Neural progenitor cell (in vitro differentiated cells): ENCODE measurements around the gene MAN1A1. TPM values are rescaled to one million over a fixed set of nuclear protein-coding genes. Genes with fewer than 3 reads are reported as not detected.

ENCODE experiments used
- DNase-seq: peaks from one replicate; pipeline ENCODE4 v3.0.0-alpha.2; 2016; ENCODE audit warnings: low spot score
- H2AFZ ChIP-seq: fragments of 200-600 bp; sonication (generic); replicated peaks from 2 replicates; pipeline ENCODE4 v1.6.1; 2016; ENCODE audit warnings: antibody characterized with exemption
- H3F3A ChIP-seq: fragments of 200-600 bp; sonication (generic); 2 replicates; pipeline ENCODE4 v1.6.1; 2016; ENCODE audit warnings: antibody characterized with exemption, low read depth
- H3K27ac ChIP-seq: fragments of 200-600 bp; sonication (generic); 2 replicates; pipeline ENCODE4 v1.5.1; 2016; ENCODE audit warnings: mild to moderate bottlenecking
- H3K27me3 ChIP-seq: fragments of 200-600 bp; sonication (generic); 2 replicates; pipeline ENCODE4 v1.6.1; 2016; ENCODE audit warnings: mild to moderate bottlenecking, moderate library complexity
- H3K36me3 ChIP-seq: fragments of 200-600 bp; sonication (generic); 2 replicates; pipeline ENCODE4 v1.5.1; 2016
- H3K4me1 ChIP-seq: fragments of 200-600 bp; sonication (generic); 2 replicates; pipeline ENCODE4 v1.6.1; 2016; ENCODE audit warnings: mixed run types
- H3K4me2 ChIP-seq: fragments of 200-600 bp; sonication (generic); 2 replicates; pipeline ENCODE4 v1.6.1; 2016
- H3K4me3 ChIP-seq: fragments of 200-600 bp; sonication (generic); 2 replicates; pipeline ENCODE4 v1.5.1; 2016
- H3K79me2 ChIP-seq: fragments of 200-600 bp; sonication (generic); 2 replicates; pipeline ENCODE4 v1.6.1; 2016; ENCODE audit warnings: low read depth
- H3K9ac ChIP-seq: fragments of 200-600 bp; sonication (generic); 2 replicates; pipeline ENCODE4 v1.6.1; 2016
- H3K9me3 ChIP-seq: fragments of 200-600 bp; sonication (generic); 2 replicates; pipeline ENCODE4 v1.5.1; 2016; ENCODE audit warnings: low read depth
- H4K20me1 ChIP-seq: fragments of 200-600 bp; sonication (generic); 2 replicates; pipeline ENCODE4 v1.6.1; 2016; ENCODE audit warnings: low read depth
- H3K27ac Mint-ChIP-seq: 3 replicates; pipeline ENCODE4 v1.8.0; 2021; ENCODE audit warnings: mixed read lengths
- H3K27me3 Mint-ChIP-seq: 2 replicates; pipeline ENCODE4 v1.8.0; 2022; ENCODE audit warnings: low read depth, mild to moderate bottlenecking, inconsistent platforms, moderate library complexity, mixed read lengths; ENCODE audit not compliant: insufficient read depth
- H3K36me3 Mint-ChIP-seq: 3 replicates; pipeline ENCODE4 v1.8.0; 2021; ENCODE audit warnings: mixed read lengths
- H3K4me1 Mint-ChIP-seq: 3 replicates; pipeline ENCODE4 v1.8.0; 2021; ENCODE audit warnings: mixed read lengths
- H3K4me3 Mint-ChIP-seq: 3 replicates; pipeline ENCODE4 v1.8.0; 2021; ENCODE audit warnings: mild to moderate bottlenecking, moderate library complexity, mixed read lengths
- H3K9me3 Mint-ChIP-seq: 3 replicates; pipeline ENCODE4 v1.8.0; 2020; ENCODE audit warnings: mixed read lengths
- EZH2 ChIP-seq: fragments of 200-600 bp; sonication (generic); IDR thresholded peaks from 2 replicates; pipeline ENCODE4 v1.6.1; 2017; ENCODE audit warnings: antibody characterized with exemption, mild to moderate bottlenecking, moderate library complexity
- EZH2phosphoT487 ChIP-seq: fragments of 200-600 bp; sonication (generic); IDR thresholded peaks from 2 replicates; pipeline ENCODE4 v1.6.1; 2017; ENCODE audit warnings: antibody characterized with exemption
- total RNA-seq: library from RNA; depleted of rRNA; stranded (reverse); fragments of >200 nt; gene quantifications from 2 replicates; pipeline ENCODE4 v1.2.3, GENCODE V29; 2015; ENCODE audit warnings: low replicate concordance
- TF ChIP-seq, protein P1 (sequence below): fragments of 200-600 bp; sonication (generic); IDR thresholded peaks from 2 replicates; pipeline ENCODE4 v1.5.1; 2017; ENCODE audit warnings: antibody characterized with exemption, mild to moderate bottlenecking

Gene MAN1A1
- total RNA-seq, 1 donor from 2014 or later: 5.2 TPM

DNA sequence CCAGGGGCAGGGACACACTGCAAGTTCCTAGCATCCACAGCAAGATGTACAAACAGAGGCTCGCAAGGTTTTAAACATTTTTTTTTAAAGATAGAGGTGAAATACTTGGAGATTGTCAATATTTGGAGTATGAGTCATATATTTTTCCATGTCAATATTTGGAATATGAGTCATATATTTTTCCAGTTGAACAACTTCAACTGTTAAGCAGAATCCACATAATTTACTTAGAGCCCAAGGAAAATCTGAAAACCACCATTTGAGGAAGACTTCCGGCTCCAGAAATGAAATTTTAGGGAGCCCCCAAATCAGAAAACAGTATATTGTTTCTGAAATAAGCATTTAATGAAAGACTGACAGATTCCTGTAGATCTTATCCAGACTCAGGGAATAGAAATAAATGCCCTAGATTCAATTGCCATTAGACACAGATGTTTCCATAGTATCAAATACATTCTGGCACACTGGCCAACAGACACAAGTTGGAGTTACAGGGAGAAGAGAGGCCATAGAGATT, 219.5 kb downstream of the MAN1A1 start:
- H3K9ac ChIP-seq: no peak overlapping the region
- no peak overlapping the region for H3K4me3 ChIP-seq
- Mint-ChIP-seq H3K4me3 (no peak overlapping the region), H3K27ac (no peak overlapping the region), H3K36me3 (no peaks in the 10 kb centered on the region), H3K27me3 (no peaks in the 10 kb centered on the region), H3K9me3 (peaks cover 5% of the 10 kb centered on the region), H3K4me1 (peaks cover 3% of the 10 kb centered on the region)
- H3K36me3 ChIP-seq: no peaks in the 10 kb centered on the region
- no peak overlapping the region for H3K27ac ChIP-seq
- no peaks in the 10 kb centered on the region for H3K79me2 ChIP-seq
- H3K4me1 ChIP-seq: no peaks in the 10 kb centered on the region
- H3K27me3 ChIP-seq: no peaks in the 10 kb centered on the region
- H3K4me2 ChIP-seq: no peak overlapping the region
- no peak for DNase-seq
- no peaks in the 10 kb centered on the region for H3K9me3 ChIP-seq
- TF ChIP-seq EZH2phosphoT487 (no peak), EZH2 (no peak)
- TF ChIP-seq, protein P1, sequence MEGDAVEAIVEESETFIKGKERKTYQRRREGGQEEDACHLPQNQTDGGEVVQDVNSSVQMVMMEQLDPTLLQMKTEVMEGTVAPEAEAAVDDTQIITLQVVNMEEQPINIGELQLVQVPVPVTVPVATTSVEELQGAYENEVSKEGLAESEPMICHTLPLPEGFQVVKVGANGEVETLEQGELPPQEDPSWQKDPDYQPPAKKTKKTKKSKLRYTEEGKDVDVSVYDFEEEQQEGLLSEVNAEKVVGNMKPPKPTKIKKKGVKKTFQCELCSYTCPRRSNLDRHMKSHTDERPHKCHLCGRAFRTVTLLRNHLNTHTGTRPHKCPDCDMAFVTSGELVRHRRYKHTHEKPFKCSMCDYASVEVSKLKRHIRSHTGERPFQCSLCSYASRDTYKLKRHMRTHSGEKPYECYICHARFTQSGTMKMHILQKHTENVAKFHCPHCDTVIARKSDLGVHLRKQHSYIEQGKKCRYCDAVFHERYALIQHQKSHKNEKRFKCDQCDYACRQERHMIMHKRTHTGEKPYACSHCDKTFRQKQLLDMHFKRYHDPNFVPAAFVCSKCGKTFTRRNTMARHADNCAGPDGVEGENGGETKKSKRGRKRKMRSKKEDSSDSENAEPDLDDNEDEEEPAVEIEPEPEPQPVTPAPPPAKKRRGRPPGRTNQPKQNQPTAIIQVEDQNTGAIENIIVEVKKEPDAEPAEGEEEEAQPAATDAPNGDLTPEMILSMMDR: no peak
- no peak overlapping the region for H2AFZ ChIP-seq
- no peaks in the 10 kb centered on the region for H4K20me1 ChIP-seq
- H3F3A ChIP-seq: no peaks in the 10 kb centered on the region

DNA sequence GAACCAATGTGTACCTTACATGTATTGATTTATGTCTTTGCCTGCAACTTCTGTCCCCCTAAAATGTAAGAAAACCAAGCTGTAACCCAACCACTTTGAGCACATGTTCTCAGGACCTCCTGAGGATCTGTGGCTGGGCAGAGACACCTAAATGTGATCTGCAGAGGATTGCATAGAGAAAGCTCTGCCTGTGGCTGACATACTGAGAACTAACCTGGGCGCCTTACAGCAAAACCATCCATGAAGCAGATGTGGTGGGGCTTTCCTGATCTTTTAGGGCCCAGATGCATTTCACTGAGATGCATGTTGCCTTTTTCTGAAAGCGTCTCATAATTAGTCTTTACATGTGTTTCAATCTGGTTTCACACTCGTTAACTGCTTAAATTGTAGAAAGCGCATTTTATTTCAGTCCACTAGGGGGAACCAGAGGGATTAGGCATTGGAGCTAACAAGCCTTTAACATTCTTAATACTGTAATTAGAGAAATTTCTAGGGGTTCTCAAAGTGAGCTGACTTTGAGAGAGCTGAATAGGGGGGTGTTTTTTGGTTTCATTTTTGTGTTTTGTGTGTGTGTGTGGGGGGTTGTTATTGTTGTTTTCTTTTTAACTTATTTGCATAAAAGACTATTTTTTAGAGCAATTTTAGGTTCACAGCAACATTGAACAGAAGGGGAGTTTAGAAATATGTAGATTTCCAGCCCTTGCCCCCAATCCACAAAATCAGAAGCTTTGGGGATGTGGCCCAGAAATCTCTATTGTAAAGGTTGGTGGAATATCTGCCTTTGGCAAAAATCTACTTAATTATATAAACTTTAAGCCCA, 220.2 kb downstream of the MAN1A1 start:
- TF ChIP-seq, protein P1: peak; percentile 95
- no peak for TF ChIP-seq EZH2
- no peak for TF ChIP-seq EZH2phosphoT487
- DNase-seq: peak; percentile 68
- peaks cover 3% of the 10 kb centered on the region for H3K4me1 Mint-ChIP-seq
- H3K27me3 Mint-ChIP-seq: no peaks in the 10 kb centered on the region
- no peak overlapping the region for H2AFZ ChIP-seq
- H3F3A ChIP-seq: no peaks in the 10 kb centered on the region
- H3K4me3 ChIP-seq: no peak overlapping the region
- no peaks in the 10 kb centered on the region for H4K20me1 ChIP-seq
- no peaks in the 10 kb centered on the region for H3K9me3 ChIP-seq
- no peaks in the 10 kb centered on the region for H3K36me3 Mint-ChIP-seq
- no peak overlapping the region for H3K4me3 Mint-ChIP-seq
- H3K27ac Mint-ChIP-seq: no peak overlapping the region
- no peak overlapping the region for H3K4me2 ChIP-seq
- H3K79me2 ChIP-seq: no peaks in the 10 kb centered on the region
- peaks cover 5% of the 10 kb centered on the region for H3K9me3 Mint-ChIP-seq
- H3K27ac ChIP-seq: no peak overlapping the region
- no peaks in the 10 kb centered on the region for H3K4me1 ChIP-seq
- H3K27me3 ChIP-seq: no peaks in the 10 kb centered on the region
- no peaks in the 10 kb centered on the region for H3K36me3 ChIP-seq
- H3K9ac ChIP-seq: no peak overlapping the region

- no peaks in the 10 kb centered on the region for H3K4me1 ChIP-seq
- H3K36me3 ChIP-seq: no peaks in the 10 kb centered on the region
- H2AFZ ChIP-seq: no peak overlapping the region
- H3K4me2 ChIP-seq: no peak overlapping the region
- Mint-ChIP-seq H3K36me3 (no peaks in the 10 kb centered on the region), H3K27me3 (no peaks in the 10 kb centered on the region), H3K4me1 (peaks cover 3% of the 10 kb centered on the region), H3K4me3 (no peak overlapping the region), H3K9me3 (peaks cover 5% of the 10 kb centered on the region), H3K27ac (no peak overlapping the region)
- H3K4me3 ChIP-seq: no peak overlapping the region
- no peaks in the 10 kb centered on the region for H3F3A ChIP-seq
- no peak overlapping the region for H3K9ac ChIP-seq
- H3K27me3 ChIP-seq: no peaks in the 10 kb centered on the region
- H3K79me2 ChIP-seq: no peaks in the 10 kb centered on the region
- no peaks in the 10 kb centered on the region for H4K20me1 ChIP-seq
- no peak for TF ChIP-seq EZH2
- TF ChIP-seq EZH2phosphoT487: no peak
- TF ChIP-seq, protein P1: no peak
- no peak for DNase-seq
- H3K27ac ChIP-seq: no peak overlapping the region
- no peaks in the 10 kb centered on the region for H3K9me3 ChIP-seq
These were observed 221.2 kb downstream of the MAN1A1 start for GRCh38 chr6:119128252-119128912.
